SK-N-MC (cell line): Measurements from ENCODE around the gene CTDSP1.

Source experiments
- EZH2 ChIP-seq: fragments of 200-600 bp; sonication (generic); IDR thresholded peaks from one replicate; pipeline ENCODE4 v1.6.1; 2017; ENCODE audit warnings: antibody characterized with exemption
- FOXP2 ChIP-seq: optimal IDR thresholded peaks from 2 replicates; pipeline ENCODE3; 2011; ENCODE audit warnings: mild to moderate bottlenecking, moderate library complexity; ENCODE audit not compliant: insufficient read depth; ENCODE audit errors: extremely low read length, control extremely low read depth
- POLR2AphosphoS5 ChIP-seq: IDR thresholded peaks from 2 replicates; pipeline ENCODE4 v1.6.1; 2012; ENCODE audit warnings: mild to moderate bottlenecking, low read depth, low read length, borderline replicate concordance

GRCh38 chr2:218445602-218446001 lies 45.9 kb downstream of the CTDSP1 start:
- TF ChIP-seq POLR2AphosphoS5 (no peak), EZH2 (no peak), FOXP2 (no peak)
